LNCAP (cell line): ENCODE results near the gene MRPL27.

Experiments
- TF ChIP-seq, protein P1 (sequence below): fragments of 450-650 bp; IDR thresholded peaks from 2 replicates; pipeline ENCODE4 v1.5.1; 2017; ENCODE audit warnings: mild to moderate bottlenecking

The MRPL27 gene

DNA sequence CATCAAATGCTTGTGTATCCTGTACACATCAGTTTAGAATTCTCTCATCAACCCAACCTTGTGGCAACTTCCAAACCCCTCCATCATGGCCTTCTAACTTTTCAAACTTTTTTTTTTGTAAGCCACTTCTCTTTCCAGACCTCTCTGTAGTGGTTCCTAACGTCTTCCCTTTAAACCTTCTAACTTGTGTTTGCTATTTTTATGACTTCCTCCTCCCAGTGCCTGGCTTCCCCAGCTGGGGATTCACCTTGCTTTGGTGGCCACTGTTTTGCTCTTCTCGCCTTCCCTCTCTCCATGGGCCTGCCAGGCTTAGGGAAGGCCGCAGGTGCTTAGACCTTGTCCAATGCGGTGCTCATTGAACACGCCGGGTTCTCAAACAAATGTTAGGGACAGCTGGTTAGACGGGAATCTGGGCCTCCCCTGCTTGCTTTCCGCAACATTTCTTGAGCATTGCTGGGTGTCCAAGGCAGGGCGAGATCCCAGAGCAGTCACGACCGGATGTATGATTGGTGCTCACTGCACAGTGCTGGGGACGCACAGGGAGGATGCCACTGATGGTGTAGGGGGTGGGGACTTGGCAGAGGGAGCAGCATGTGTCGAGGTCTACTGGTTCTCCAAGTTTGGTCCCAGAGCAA, 28.1 kb downstream of the MRPL27 start:
- TF ChIP-seq, protein P1, sequence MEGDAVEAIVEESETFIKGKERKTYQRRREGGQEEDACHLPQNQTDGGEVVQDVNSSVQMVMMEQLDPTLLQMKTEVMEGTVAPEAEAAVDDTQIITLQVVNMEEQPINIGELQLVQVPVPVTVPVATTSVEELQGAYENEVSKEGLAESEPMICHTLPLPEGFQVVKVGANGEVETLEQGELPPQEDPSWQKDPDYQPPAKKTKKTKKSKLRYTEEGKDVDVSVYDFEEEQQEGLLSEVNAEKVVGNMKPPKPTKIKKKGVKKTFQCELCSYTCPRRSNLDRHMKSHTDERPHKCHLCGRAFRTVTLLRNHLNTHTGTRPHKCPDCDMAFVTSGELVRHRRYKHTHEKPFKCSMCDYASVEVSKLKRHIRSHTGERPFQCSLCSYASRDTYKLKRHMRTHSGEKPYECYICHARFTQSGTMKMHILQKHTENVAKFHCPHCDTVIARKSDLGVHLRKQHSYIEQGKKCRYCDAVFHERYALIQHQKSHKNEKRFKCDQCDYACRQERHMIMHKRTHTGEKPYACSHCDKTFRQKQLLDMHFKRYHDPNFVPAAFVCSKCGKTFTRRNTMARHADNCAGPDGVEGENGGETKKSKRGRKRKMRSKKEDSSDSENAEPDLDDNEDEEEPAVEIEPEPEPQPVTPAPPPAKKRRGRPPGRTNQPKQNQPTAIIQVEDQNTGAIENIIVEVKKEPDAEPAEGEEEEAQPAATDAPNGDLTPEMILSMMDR = no peak

DNA sequence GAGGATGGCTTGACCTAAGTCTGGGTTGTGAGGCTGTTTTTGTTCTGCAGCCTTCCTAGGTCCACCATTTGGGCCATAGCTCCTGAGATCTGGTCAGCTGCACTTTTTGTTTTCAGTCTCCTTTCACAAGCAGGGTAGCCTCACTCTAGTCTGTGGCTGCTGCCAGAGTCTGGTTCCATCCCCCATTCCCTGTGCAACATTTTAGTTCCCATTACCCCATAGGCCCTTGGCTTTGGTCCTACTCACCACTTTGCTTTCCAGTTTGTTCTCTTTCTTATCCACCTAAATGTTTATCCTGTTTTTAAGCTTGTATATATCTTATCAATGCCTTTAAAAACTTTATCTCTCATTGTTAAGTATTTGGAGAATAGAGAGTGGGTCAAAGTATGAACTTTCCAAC, 33.6 kb downstream of the MRPL27 start:
- TF ChIP-seq, protein P1 = no peak

DNA sequence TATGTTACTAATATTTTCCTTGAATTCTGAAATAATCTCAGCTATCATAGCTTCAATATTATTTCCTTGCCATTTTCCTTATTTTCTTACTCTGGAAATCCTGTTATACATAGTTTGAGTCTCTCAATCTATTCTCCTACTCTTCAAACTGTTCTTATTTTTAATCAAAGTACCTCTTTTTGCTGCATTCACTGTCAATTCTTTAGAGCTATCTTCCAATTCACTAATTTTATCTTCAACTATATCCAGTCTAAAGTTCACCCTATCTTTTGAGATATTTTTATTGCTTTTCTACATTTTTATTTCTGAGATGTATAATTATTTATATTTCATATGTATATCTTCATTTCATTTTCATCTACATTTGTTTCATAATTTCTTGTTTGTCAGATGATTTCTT, 34.3 kb downstream of the MRPL27 start:
- TF ChIP-seq, protein P1 = no peak

DNA sequence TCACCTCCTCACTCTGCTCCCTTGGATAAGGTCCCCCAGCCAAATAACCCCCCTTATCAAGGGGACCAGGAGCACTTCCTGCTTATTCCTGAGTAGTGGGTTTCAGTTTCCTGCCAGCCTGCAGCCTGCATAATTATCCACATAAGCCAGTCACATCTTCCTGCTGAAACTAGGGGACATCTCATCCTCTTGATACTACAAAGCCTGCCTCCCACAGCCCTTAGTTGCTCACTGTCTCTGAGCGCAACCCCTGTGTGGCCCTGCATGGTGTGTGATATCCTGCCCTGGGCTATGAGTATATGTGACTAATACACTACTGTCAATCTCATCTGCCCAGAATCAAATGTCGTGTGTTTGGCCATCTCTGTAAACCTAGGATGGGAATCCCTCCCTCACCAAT, 35.0 kb downstream of the MRPL27 start:
- TF ChIP-seq, protein P1 = no peak

DNA sequence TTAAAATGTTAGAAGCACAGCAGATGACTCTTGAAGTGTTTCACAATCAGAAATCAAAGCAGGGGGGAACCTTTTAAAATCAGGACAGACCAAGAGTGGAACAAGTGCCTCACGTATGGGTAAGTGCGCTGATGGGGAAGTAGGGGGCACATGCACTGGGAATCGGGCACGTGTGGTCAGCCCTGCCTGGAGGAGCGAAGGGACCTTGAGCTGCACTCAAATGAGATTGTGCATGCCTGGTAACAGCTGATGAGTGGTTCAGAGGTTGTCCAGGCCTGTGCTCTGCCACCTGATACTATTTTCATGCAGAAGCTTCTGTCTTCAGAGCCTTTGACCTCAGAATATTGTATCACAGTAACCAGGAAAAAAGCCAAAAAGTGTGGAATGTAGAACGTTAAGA, 40.8 kb downstream of the MRPL27 start:
- TF ChIP-seq, protein P1 = no peak

DNA sequence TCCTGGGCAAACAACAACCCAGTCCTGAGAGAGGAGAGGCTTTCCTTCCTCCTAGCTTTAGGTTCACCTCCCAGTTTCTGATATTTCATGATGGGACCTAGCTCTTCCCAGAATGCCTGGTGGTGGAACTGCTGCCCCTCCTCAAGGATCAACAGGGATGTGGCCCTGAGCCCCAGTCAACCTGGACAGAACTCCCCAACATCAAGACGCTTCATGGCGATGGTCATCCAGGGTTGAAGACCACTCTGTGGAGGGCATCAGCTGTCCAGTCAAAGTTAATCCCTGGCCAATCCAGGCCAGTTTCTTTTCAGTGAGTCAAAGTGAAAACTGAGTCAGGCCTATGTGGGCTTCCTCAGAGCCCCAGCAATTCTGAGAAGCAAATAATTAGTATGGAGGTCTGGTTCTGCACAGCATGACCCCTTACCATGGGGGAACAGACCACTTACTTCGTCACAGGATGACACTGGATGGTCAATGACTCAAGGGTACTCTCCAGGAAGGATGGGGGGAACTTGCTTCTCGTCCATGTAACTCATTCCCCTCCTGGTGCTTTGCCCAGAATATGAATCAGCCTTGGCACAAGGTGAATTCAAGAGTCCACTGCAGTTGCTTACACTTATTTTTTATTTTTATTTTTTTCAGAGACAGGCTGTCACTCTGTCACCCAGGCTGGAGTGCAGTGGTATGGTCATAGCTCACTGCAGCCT, 41.7 kb downstream of the MRPL27 start:
- TF ChIP-seq, protein P1 = no peak

DNA sequence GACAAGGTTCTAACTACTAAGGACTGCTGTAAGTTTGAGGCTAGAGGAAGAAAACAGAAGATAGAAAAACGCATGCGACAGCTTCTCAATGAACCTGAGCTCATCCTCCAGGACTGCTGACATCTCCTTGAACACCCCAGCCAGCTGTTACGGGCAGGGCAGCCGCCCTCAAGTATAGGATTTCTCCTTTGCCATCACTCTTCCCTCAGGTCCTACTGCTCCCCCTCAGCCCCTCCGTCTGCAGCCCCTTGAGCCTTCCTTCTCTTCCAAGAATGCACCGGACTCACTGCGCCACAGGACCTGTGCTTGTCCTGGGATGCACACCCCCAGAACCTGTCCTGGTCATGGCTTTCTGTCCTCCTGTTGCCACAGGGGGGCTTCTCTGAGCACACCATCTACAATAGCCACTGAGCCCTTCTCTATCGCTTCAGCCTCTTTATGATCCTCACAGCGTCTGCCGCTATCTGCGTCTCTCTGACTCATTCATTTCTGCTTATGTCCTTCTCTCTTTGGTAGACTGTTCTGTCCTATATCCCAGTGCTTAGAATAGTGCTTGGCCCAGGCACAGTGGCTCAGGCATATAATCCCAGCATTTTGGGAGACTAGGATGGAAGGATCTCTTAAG, 42.7 kb downstream of the MRPL27 start:
- TF ChIP-seq, protein P1 = no peak
